B cell (primary cell): ENCODE results near the gene BRIP1.
"Not testable (repeated sequence)": the region's sequence is repeated elsewhere in the genome, so short reads cannot be mapped to it uniquely, and the experiment has no call there.

Experiments used
- EZH2 ChIP-seq: IDR thresholded peaks from 2 replicates; pipeline ENCODE4 v1.6.1; 2012; ENCODE audit warnings: borderline replicate concordance, low read depth, mild to moderate bottlenecking, moderate library complexity, low read length; ENCODE audit not compliant: insufficient read depth, poor library complexity, severe bottlenecking
- TF ChIP-seq, protein P1 (sequence below): fragments of 200-600 bp; IDR thresholded peaks from one replicate; pipeline ENCODE4 v1.8.0; 2022; ENCODE audit warnings: antibody characterized with exemption, mild to moderate bottlenecking

DNA sequence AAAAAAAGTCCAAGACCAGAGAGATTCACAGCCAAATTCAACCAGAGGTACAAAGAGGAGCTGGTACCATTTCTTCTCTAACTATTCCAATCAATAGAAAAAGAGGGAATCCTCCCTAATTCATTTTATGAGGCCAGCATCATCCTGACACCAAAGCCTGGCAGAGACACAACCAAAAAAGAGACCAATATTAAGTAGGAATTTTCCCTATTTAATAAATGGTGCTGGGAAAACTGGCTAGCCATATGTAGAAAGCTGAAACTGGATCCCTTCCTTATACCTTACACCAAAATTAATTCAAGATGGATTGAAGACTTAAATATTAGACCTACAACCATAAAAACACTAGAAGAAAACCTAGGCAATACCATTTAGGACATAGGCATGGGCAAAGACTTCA lies 186.8 kb downstream of the BRIP1 start:
- TF ChIP-seq, protein P1, sequence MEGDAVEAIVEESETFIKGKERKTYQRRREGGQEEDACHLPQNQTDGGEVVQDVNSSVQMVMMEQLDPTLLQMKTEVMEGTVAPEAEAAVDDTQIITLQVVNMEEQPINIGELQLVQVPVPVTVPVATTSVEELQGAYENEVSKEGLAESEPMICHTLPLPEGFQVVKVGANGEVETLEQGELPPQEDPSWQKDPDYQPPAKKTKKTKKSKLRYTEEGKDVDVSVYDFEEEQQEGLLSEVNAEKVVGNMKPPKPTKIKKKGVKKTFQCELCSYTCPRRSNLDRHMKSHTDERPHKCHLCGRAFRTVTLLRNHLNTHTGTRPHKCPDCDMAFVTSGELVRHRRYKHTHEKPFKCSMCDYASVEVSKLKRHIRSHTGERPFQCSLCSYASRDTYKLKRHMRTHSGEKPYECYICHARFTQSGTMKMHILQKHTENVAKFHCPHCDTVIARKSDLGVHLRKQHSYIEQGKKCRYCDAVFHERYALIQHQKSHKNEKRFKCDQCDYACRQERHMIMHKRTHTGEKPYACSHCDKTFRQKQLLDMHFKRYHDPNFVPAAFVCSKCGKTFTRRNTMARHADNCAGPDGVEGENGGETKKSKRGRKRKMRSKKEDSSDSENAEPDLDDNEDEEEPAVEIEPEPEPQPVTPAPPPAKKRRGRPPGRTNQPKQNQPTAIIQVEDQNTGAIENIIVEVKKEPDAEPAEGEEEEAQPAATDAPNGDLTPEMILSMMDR, result not testable (repeated sequence)
- not testable (repeated sequence) for TF ChIP-seq EZH2
